Coronary artery (tissue), 2 donors: ENCODE results near the gene ZNF688.

Source experiments
- DNase-seq: peaks from one replicate; pipeline ENCODE4 v3.0.0-alpha.2; 2017; ENCODE audit warnings: low spot score
- H3K27ac ChIP-seq, 2 donors: fragments of 200-600 bp; sonication (generic); one replicate each; pipeline ENCODE4 v1.5.1; 2016 to 2019
- H3K4me3 ChIP-seq: fragments of 200-600 bp; sonication (generic); 2 replicates; pipeline ENCODE4 v1.5.1; 2016; ENCODE audit warnings: mild to moderate bottlenecking, moderate library complexity
- TF ChIP-seq, protein P1 (sequence below): fragments of 200-600 bp; sonication (generic); IDR thresholded peaks from one replicate; pipeline ENCODE4 v1.5.1; 2019; ENCODE audit warnings: antibody characterized with exemption

The ZNF688 gene

GRCh38 chr16:30571445-30572322 lies at the start of gene ZNF688:
Gene ZNF688, minus strand, starts transcription at chr16:30571714. Its CDS starts 85 bp downstream, at chr16:30571629.
- DNase-seq: peak; percentile 98
- H3K27ac ChIP-seq: peak within 1 kb of the TSS; percentile 91 to 98
- TF ChIP-seq, protein P1, sequence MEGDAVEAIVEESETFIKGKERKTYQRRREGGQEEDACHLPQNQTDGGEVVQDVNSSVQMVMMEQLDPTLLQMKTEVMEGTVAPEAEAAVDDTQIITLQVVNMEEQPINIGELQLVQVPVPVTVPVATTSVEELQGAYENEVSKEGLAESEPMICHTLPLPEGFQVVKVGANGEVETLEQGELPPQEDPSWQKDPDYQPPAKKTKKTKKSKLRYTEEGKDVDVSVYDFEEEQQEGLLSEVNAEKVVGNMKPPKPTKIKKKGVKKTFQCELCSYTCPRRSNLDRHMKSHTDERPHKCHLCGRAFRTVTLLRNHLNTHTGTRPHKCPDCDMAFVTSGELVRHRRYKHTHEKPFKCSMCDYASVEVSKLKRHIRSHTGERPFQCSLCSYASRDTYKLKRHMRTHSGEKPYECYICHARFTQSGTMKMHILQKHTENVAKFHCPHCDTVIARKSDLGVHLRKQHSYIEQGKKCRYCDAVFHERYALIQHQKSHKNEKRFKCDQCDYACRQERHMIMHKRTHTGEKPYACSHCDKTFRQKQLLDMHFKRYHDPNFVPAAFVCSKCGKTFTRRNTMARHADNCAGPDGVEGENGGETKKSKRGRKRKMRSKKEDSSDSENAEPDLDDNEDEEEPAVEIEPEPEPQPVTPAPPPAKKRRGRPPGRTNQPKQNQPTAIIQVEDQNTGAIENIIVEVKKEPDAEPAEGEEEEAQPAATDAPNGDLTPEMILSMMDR: no peak
- H3K4me3 ChIP-seq: peak within 1 kb of the TSS; percentile 94

- TF ChIP-seq, protein P1: no peak
- Histone ChIP-seq H3K27ac (no peak overlapping the region), H3K4me3 (no peak overlapping the region)
- no peak for DNase-seq
Measured at GRCh38 chr16:30620169-30620568, 48.7 kb upstream of the ZNF688 start.

DNA sequence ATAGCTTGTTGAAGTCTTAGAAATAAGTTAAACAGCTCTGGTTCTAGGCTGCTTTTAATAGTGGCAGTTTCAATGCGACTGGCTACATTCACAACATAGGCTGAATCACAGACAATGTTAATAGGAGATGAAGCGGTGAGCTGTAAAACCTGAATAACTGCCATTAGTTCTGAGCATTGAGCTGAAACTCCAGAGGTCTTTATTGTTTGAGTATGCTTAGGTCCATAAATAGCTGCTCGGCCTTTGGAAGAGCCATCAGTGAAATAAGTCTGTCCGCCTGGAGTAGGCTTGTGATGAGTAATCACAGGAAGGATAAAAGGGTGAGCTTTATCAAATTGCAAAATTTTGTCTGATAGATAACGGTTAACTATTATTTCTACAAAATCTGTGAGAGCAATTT lies 48.1 kb upstream of the ZNF688 start:
- DNase-seq: no peak
- TF ChIP-seq, protein P1: no peak
- Histone ChIP-seq H3K4me3 (no peak overlapping the region), H3K27ac (no peak overlapping the region)

GRCh38 chr16:30619202-30619601 lies 47.7 kb upstream of the ZNF688 start:
- no peak for DNase-seq
- no peak overlapping the region for H3K4me3 ChIP-seq
- H3K27ac ChIP-seq: no peak overlapping the region

GRCh38 chr16:30615358-30616091 lies 44.0 kb upstream of the ZNF688 start:
- TF ChIP-seq, protein P1: no peak
- no peak overlapping the region for H3K4me3 ChIP-seq
- H3K27ac ChIP-seq: no peak overlapping the region
- DNase-seq: no peak

More at GRCh38 chr16:30619202-30619601, 47.7 kb upstream of the ZNF688 start:
- TF ChIP-seq, protein P1: no peak

- Histone ChIP-seq H3K4me3 (peak within 1 kb of the TSS; percentile 88), H3K27ac (peak within 1 kb of the TSS; percentile 89 to 92)
- peak; percentile 98 for DNase-seq
- TF ChIP-seq, protein P1: no peak
Measured at GRCh38 chr16:30609926-30610839, 38.7 kb upstream of the ZNF688 start, which contains the start of gene ZNF689. Gene ZNF689, minus strand, starts transcription at chr16:30610389. Its CDS starts 348 bp downstream, at chr16:30610041.
